ENCODE results near the gene FOXL1.

GRCh38 chr16:86542756-86543750 is 35.3 kb upstream of the FOXL1 start:
- no peak for TF ChIP-seq POLR2AphosphoS5 (IDR thresholded peaks at IDR 0.05; ENCODE audit: low read depth, low read length)
- no peak for TF ChIP-seq REST (IDR thresholded peaks at IDR 0.05; ENCODE audit: insufficient read depth in 1 of 2, low read depth in 2 of 2, low read length in 2 of 2)
- no peak for TF ChIP-seq SIN3A (IDR thresholded peaks at IDR 0.05; ENCODE audit: borderline replicate concordance, insufficient read depth, low read length)
- no peak for TF ChIP-seq TAF1 (IDR thresholded peaks at IDR 0.05; ENCODE audit: borderline replicate concordance, insufficient read depth, low read length)
- no peak for TF ChIP-seq FOXP2 (optimal IDR thresholded peaks at IDR 0.05; ENCODE audit: borderline replicate concordance, extremely low read depth, extremely low read length, insufficient read depth)

Data from PFSK-1 (cell line).